HG03135 (cell line): ENCODE results near the gene RBCK1.
A peak's percentile ranks its signal among the peaks of the same experiment; 100 is the strongest.
"Not testable (repeated sequence)": the region's sequence is repeated elsewhere in the genome, so short reads cannot be mapped to it uniquely, and the experiment has no call there.

Experiments used
- ATAC-seq: cut with Tn5 transposase; IDR thresholded peaks from one replicate; pipeline ENCODE4 v1.9.1; 2021; ENCODE audit warnings: mild to moderate bottlenecking, moderate library complexity; ENCODE audit not compliant: unreplicated experiment

Gene RBCK1

DNA sequence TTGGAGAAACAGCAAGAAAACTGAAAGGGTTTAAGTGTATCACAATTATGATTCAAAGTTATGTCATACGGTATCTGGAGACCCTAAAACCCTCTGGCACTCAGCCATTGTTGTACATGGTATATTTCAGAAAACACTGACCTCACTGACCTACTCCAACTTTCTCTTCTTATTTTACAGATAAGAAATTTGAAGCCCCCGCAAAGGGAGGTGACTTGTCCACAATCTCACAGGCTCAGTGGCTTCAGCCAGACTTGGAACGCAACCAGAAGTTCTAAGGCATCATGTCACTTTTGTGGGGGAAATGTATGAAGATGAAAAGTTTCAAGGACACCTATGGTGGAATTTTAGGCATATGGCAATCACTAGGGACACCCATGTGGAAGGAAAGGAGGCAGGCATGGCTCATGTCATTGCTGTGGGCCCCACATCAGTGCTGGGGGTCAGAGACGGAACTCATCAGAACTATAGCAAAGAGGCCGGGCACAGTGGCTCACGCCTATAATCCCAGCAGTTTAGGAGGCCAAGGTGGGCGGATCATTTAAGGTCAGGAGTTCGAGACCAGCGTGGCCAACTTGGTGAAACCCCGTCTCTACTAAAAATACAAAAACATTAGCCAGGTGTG is 32.7 kb upstream of the RBCK1 start:
- ATAC-seq = no peak

DNA sequence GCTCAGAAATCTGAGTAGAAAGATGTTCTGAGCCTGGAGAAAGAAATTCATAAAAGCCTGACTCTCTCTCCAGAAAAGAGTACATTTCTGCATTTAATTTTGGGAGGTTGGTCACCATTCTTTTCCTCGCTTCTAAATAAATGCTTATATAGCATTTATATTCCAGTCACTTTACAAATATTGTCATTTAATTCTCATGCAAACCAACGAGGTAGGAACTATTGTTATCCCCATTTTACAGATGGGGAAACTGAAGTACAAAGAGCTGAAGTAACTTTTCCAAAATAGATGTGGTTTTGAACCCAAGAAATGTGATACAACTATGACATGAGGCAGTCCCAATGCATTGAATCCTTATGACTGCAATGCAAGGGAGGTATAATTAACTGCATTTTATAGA is 32.0 kb upstream of the RBCK1 start:
- ATAC-seq = no peak

DNA sequence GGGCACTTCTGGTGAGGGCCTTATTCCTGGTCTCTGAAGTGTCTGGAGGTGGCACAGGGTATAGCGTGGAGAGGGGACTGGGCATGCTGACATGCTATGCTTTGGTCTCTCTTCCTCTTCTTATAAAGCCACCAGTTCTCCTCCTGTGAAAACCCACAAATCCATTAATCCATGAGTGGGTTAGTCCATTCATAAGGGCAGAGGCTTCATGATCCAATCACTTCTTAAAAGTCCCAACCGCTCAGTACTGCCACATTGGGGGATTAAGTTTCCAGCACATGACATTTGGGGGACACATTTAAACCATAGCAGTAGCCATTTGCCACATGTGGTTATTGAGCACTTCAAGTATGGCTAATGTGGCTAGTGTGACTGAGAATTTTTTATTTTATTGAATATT is 31.3 kb upstream of the RBCK1 start:
- ATAC-seq = no peak

DNA sequence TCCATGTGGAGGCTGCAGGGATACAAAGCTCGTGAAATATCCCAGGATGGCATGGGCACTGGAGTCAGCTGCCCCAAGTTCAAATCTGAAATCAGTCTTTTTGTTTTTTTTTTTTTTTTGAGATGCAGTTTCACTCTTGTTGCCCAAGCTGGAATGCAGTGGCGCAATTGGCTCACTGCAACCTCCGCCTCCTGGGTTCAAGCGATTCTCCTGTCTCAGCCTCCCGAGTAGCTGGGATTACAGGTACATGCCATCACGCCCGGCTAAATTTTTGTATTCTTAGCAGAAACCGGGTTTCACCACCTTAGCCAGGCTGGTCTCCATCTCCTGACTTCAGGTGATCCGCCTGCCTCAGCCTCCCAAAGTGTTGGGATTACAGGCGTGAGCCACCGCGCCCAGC is 30.5 kb upstream of the RBCK1 start:
- ATAC-seq = not testable (repeated sequence)

DNA sequence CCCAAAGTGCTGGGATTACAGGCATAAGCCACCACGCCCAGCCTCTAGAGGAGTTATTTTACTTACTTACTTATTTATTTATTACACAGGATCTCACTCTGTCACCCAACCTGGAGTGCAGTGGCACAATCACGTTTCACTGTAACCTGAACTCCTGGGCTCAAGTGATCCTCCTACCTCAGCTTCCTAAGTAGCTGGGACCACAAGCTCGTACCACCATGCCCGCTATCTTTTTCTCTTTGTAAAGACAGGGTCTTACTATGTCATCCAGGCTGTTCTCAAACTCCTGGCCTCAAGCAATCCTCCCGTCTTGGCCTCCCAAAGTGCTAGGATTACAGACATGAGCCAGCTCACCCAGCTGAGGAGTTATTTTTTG is 29.1 kb upstream of the RBCK1 start:
- ATAC-seq = no peak

DNA sequence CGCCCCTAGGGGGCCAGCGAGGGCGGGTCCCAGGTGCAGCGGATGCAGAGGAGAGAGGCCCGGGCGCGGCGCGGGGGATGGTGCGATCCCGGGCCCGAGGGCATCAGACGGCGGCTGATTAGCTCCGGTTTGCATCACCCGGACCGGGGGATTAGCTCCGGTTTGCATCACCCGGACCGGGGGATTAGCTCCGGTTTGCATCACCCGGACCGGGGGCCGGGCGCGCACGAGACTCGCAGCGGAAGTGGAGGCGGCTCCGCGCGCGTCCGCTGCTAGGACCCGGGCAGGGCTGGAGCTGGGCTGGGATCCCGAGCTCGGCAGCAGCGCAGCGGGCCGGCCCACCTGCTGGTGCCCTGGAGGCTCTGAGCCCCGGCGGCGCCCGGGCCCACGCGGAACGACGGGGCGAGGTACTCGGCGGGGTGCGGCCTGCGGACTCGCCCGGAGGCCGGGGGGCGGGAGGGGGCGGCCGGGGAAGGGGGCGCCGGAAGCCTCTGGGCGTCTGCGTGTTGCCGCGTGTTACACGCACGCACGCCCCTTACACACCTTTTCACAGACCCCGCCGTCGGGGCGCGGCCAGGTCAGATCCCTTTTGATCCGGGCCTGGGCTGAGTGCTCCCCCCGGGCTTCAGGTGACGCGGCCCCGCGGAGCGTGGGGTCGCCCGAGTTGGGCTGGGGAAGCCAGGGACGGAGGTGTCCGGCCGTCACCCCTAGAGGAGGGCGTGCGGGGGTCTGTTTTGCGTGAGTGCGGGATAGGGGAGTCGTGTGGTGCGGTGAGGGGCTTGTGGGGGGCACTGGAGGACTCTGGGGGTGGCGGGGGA is 27.1 kb upstream of the RBCK1 start:
- ATAC-seq = peak; percentile 46

DNA sequence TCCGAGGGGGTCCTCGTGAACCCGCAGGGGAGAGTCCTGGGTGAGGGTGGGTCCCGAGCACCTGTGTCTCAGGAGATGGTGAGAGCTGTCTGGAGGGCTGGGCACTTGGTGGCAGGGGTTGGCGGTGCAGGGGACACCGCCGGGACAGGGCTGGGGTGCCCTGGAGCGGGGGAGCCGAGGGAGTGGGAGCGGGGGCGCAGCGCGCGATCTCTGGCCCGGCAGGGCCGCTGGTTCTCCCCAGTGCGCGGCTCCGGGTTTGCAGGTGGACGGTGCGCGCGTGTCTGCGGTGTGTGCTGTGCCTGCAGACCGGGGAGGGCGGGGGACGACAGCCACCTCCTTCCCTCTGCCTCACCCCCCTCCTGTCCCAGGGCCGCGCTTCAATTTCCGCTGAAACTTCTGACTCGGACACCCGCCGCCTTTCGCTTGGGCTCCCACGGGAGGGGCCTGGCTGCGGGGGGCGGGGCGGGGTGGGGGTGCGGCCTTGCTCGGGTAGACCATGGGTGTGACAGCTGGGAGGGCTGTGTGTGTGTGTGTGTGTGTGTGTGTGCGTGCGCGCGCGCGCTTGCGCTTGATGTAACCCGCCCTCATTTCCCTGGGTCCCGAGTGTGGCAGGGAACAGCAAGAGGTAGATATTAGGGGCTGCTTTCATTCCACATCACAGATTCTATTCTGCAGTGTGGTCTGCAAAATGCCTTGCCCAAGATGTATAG is 26.4 kb upstream of the RBCK1 start:
- ATAC-seq = peak; percentile 63

DNA sequence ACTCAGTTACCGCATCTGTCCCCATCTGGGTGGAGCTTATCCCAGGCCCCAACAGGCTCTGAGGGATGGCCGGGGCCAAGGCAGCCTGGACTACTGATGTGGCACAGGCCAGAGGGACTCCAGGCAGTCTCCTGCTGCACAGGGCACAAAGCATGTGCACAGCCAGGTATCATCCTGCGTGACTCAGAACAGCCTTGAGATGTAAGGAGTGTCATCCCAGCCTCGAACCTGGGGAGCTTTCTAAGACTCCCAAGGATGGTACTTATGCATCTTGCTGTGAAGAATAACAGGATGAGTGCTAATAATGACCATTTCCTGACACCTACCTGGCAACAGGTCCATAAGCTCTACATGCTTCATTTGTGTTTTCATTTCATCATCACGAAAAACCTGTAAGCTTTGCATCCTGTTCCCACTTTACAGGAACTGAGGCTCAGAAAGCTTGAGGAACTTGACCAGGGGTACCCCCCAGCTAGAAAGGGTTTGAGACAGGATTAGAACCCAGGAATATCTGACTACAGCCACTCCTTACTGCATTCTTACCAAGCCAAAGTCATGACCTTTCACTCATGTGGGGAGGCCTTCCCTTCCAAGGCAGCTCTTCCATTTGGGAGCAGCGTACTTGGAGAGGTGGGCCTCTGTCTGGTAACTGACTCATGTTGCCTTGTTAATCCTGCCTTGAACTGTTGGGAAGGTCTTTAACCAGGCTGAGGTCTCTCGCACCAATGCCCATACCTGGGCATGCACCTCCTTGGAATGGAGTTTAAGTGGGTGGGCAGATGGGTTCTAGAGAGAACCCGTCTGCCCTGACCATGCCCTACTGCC is 25.6 kb upstream of the RBCK1 start:
- peak; percentile 3 for ATAC-seq

DNA sequence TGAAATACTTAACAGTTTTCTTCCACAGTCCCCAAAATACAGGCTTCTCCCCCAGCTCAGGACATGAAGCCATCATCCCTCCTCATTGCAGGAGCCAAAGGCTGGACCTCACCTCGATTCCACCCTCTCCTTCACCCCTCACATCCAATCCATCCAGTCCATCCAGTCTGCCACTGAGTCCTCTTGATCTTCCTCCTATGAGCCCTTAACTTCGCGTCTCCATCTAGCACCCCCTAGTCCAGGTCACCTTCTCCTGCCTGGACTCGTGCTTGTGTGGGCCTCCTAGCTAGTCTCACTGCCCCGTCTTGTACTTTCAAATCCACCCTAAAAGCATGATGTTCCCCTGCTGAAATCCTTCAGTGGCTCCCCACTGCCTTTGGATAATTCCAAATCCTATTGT is 24.2 kb upstream of the RBCK1 start:
- ATAC-seq = no peak

DNA sequence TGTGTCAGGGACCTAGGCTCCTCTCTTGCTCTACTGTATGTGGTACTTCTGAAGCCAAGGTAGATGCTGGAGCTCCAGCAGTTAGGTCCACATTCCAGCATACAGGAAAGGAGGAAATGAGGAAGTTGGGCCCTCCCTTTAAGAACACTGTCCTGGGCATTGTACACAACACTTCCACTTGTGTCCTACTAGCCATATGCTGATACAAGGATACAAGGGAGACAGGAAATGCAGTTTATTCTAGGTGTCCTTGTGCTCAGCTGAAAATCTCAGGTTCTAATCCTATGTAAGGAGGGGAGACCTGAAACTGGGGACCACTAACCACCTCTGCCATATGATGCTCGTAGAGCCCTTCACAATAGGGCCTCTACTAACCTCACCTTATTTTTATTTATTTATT is 23.4 kb upstream of the RBCK1 start:
- no peak for ATAC-seq

DNA sequence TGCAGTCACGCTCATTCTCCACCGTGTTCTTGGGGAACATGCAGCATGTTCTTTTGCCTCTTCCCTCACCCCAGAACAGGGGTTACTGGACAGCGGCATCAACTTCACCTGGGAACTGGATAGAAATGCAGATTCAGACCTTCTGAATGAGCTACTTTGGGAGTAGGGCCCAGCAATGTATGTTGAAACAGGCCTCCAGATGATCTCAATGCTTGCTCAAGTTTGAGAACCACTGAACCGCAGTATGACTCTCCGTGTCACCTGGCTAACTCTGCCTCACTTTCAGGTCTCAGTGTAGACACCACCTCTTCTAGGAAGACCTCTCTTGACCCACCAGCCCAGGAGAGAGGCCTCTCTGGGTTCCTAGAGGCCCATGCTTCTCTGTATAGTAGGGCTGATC is 22.7 kb upstream of the RBCK1 start:
- no peak for ATAC-seq

DNA sequence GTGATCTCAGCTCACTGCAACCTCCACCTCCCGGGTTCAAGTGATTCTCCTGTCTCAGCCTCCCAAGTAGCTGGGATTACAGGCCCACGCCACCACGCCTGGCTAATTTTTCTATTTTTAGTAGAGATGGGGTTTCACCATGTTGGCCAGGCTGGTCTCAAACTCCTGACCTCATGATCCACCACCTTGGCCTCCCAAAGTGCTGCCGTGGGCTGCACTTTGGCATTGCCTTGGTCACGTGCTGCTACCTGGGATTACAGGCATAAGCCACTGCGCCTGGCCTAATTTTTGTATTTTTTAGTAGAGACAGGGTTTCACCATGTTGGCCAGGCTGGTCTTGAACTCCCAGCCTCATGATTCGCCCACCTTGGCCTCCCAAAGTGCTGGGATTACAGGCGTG is 21.5 kb upstream of the RBCK1 start:
- ATAC-seq = not testable (repeated sequence)

DNA sequence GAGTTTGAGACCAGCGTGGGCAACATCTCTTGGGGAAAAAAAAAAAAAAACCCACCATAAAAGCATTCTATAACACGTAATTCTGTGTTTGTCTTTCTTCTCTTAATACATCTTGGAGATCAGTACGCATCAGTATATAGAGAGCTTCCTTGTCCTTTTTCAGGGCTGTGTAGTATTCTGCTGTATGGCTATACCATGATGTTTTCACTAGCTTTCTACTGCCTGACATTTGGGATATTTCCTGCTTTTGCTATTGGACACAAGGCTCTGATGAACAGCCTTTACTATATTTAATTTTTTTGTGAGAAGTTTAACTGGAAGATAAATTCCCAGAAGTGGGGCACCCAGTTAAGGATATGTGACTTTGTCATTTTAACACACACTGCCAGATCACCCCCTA is 20.6 kb upstream of the RBCK1 start:
- no peak for ATAC-seq

DNA sequence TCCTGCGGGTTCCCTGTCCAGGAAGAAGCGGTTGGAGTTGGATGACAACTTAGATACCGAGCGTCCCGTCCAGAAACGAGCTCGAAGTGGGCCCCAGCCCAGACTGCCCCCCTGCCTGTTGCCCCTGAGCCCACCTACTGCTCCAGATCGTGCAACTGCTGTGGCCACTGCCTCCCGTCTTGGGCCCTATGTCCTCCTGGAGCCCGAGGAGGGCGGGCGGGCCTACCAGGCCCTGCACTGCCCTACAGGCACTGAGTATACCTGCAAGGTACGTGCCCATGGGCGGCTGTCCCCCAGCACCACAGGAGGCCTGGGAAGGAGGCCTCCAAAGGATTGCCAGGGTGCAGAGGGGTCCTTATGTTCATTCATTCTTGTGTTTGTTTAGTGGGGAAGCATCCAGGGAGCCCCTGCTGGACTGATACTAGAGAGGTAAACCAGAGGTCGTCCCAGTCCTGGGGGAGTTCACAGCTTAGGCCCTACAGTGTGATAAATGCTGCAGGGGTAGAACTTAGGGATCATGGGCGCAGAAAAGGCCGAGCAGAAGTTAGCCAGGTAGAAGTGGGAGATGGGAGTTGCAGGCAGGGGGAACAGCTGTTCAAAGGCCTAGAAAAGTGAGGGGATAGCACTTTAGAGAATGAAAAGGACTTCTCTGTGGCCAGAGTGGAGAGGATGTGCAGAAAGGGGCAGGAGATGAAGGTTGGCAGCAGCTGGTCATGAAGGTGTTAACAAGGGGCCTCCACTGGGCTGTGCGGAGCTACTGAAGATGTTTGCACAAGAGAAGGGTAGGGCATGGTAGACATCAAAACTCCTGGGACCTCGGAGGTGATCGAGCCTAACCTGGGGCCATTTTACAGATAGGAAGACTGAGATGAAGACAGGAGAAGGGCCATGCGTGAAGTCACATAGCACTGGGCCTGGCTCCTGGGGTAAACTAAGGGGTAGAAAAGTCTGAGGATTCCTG is 19.8 kb upstream of the RBCK1 start:
- no peak for ATAC-seq

DNA sequence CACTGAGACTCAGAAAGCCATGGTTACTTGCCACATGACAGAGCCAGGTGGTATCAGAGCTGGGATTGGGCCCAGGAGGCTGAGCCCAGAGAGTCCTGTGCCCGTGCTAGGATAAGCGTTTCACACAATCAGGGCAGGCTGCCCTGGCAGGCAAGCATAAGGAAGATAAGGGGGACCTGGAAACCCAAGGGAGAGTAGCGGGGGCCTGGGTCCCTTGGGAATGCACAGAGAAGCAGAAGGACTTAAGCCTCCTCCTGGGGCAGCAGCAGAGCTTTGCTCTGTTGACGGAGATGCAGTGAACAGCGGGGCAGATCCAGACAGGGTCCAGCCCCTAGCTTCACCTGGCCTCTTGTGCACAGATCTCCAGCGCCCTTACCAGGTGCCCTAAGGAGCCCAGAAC is 18.9 kb upstream of the RBCK1 start:
- ATAC-seq = no peak

DNA sequence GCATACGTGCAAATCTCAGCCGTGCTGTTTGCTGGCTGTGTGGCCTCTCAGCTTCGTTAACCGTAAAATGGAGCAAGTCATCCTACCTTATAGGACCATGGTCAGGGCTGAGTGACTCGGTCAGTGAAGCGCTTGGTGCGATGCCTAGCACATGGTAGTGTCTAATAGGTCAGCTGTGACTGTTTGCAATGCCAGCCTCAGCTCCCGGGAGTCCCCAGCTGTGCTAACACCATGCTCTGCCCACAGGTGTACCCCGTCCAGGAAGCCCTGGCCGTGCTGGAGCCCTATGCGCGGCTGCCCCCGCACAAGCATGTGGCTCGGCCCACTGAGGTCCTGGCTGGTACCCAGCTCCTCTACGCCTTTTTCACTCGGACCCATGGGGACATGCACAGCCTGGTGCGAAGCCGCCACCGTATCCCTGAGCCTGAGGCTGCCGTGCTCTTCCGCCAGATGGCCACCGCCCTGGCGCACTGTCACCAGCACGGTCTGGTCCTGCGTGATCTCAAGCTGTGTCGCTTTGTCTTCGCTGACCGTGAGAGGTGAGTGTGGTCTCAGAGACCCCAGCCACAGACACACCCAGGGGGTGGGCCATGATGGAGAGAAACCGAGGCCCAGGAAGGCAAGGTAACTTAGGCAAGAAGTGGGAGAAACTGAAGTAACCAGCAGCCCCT is 16.9 kb upstream of the RBCK1 start:
- ATAC-seq = no peak

DNA sequence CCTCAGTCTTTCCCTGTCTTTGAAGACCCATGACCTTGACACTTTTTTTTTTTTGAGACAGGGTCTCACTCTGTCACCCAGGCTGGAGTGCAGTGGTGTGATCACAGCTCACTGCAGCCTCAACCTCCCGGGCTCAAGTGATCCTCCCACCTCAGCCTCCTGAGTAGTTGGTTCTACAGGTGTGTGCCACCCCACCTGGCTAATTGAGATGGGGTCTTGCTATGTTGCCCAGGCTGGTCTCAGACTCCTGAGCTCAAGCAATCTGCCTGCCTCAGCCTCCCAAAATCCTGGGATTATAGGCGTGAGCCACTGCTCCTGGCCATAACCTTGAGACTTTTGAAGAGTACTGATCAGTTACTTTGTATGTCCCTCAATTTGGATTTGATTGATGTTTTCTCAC is 14.8 kb upstream of the RBCK1 start:
- not testable (repeated sequence) for ATAC-seq

DNA sequence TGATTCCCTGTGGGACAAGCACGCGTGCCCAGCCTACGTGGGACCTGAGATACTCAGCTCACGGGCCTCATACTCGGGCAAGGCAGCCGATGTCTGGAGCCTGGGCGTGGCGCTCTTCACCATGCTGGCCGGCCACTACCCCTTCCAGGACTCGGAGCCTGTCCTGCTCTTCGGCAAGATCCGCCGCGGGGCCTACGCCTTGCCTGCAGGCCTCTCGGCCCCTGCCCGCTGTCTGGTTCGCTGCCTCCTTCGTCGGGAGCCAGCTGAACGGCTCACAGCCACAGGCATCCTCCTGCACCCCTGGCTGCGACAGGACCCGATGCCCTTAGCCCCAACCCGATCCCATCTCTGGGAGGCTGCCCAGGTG is 11.9 kb upstream of the RBCK1 start:
- no peak for ATAC-seq

DNA sequence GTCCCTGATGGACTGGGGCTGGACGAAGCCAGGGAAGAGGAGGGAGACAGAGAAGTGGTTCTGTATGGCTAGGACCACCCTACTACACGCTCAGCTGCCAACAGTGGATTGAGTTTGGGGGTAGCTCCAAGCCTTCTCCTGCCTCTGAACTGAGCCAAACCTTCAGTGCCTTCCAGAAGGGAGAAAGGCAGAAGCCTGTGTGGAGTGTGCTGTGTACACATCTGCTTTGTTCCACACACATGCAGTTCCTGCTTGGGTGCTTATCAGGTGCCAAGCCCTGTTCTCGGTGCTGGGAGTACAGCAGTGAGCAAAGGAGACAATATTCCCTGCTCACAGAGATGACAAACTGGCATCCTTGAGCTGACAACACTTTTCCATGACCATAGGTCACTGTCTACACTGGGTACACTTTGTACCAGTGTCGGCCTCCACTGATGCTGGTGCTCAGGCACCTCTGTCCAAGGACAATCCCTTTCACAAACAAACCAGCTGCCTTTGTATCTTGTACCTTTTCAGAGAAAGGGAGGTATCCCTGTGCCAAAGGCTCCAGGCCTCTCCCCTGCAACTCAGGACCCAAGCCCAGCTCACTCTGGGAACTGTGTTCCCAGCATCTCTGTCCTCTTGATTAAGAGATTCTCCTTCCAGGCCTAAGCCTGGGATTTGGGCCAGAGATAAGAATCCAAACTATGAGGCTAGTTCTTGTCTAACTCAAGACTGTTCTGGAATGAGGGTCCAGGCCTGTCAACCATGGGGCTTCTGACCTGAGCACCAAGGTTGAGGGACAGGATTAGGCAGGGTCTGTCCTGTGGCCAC is 11.3 kb upstream of the RBCK1 start:
- ATAC-seq = no peak
